NB4 (cell line): ENCODE results near the gene KAZN.

ENCODE experiments used
- CTCF ChIP-seq: IDR thresholded peaks from one replicate; pipeline ENCODE4 v1.5.1; 2012; ENCODE audit warnings: low read depth, low read length
- MYC ChIP-seq: IDR thresholded peaks from 2 replicates; pipeline ENCODE4 v1.6.1; 2011; ENCODE audit warnings: low read depth, low read length
- POLR2A ChIP-seq: IDR thresholded peaks from 2 replicates; pipeline ENCODE4 v1.6.1; 2011; ENCODE audit warnings: mild to moderate bottlenecking; ENCODE audit not compliant: insufficient read length; ENCODE audit errors: extremely low read depth
- TF ChIP-seq, protein P1 (sequence below): IDR thresholded peaks from 2 replicates; pipeline ENCODE4 v1.6.1; 2011; ENCODE audit warnings: low read depth, low read length

GRCh38 chr1:15107058-15107687, 508.7 kb downstream of the KAZN start:
- TF ChIP-seq CTCF = no peak
- TF ChIP-seq MYC = no peak
- TF ChIP-seq POLR2A = no peak
- TF ChIP-seq, protein P1, sequence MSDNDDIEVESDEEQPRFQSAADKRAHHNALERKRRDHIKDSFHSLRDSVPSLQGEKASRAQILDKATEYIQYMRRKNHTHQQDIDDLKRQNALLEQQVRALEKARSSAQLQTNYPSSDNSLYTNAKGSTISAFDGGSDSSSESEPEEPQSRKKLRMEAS = no peak
